Hematopoietic multipotent progenitor cell treated with erythropoietin and hydrocortisone succinate and interleukin-3 and kit ligand, for 4 days (in vitro differentiated cells): ENCODE data around the gene LPCAT1.
"Not testable (repeated sequence)": the region's sequence is repeated elsewhere in the genome, so short reads cannot be mapped to it uniquely, and the experiment has no call there.

ENCODE experiments used
- DNase-seq: peaks from one replicate; pipeline ENCODE4 v3.0.0-alpha.2; 2015

The LPCAT1 gene

GRCh38 chr5:1523793-1524480 is at the start of gene LPCAT1:
TSS of gene LPCAT1 (minus strand) at chr5:1523960. CDS start at chr5:1523844, 116 bp downstream.
- peak; percentile 84 for DNase-seq

GRCh38 chr5:1571875-1572274 is 48.1 kb upstream of the LPCAT1 start:
- not testable (repeated sequence) for DNase-seq

- no peak for DNase-seq
Observed at GRCh38 chr5:1570975-1571374, 47.2 kb upstream of the LPCAT1 start.

GRCh38 chr5:1568201-1568979 is 44.6 kb upstream of the LPCAT1 start:
- DNase-seq: peak; percentile 21

GRCh38 chr5:1567527-1568200 is 43.9 kb upstream of the LPCAT1 start:
- not testable (repeated sequence) for DNase-seq

- no peak for DNase-seq
Observed at GRCh38 chr5:1565737-1566734, 42.3 kb upstream of the LPCAT1 start.

- DNase-seq: no peak
Observed at GRCh38 chr5:1564824-1565736, 41.3 kb upstream of the LPCAT1 start.

GRCh38 chr5:1564182-1564748 is 40.5 kb upstream of the LPCAT1 start:
- DNase-seq: peak; percentile 47

- DNase-seq: no peak
Observed at GRCh38 chr5:1563617-1564181, 39.9 kb upstream of the LPCAT1 start.

GRCh38 chr5:1563051-1563461 is 39.3 kb upstream of the LPCAT1 start:
- DNase-seq: no peak

GRCh38 chr5:1562599-1562998 is 38.8 kb upstream of the LPCAT1 start:
- DNase-seq: no peak

GRCh38 chr5:1561402-1561929 is 37.7 kb upstream of the LPCAT1 start:
- DNase-seq: no peak

- not testable (repeated sequence) for DNase-seq
Observed at GRCh38 chr5:1560499-1560898, 36.7 kb upstream of the LPCAT1 start.

- no peak for DNase-seq
Observed at GRCh38 chr5:1558944-1559343, 35.2 kb upstream of the LPCAT1 start.

- DNase-seq: no peak
Observed at GRCh38 chr5:1557114-1557873, 33.5 kb upstream of the LPCAT1 start.

- no peak for DNase-seq
Observed at GRCh38 chr5:1555808-1556731, 32.3 kb upstream of the LPCAT1 start.

- no peak for DNase-seq
Observed at GRCh38 chr5:1555011-1555807, 31.4 kb upstream of the LPCAT1 start.
